Left kidney (tissue), 2 donors: ENCODE data around the gene MACROD2. TPM values are rescaled to one million over a fixed set of nuclear protein-coding genes. Genes with fewer than 3 reads are reported as not detected.

Experiments
- DNase-seq: peaks from one replicate; pipeline ENCODE4 v3.0.0-alpha.2; 2013
- polyA plus RNA-seq: library from polyadenylated mRNA; unstranded; fragments of 120-200 nt; gene quantifications from one replicate; pipeline ENCODE4 v1.2.1, GENCODE V29; 2013; ENCODE audit not compliant: insufficient read length

The MACROD2 gene
- polyA plus RNA-seq, 1 donor: 17.2 TPM

- DNase-seq: no peak
These were observed 811.9 kb downstream of the MACROD2 start for GRCh38 chr20:14807224-14807623.

DNA sequence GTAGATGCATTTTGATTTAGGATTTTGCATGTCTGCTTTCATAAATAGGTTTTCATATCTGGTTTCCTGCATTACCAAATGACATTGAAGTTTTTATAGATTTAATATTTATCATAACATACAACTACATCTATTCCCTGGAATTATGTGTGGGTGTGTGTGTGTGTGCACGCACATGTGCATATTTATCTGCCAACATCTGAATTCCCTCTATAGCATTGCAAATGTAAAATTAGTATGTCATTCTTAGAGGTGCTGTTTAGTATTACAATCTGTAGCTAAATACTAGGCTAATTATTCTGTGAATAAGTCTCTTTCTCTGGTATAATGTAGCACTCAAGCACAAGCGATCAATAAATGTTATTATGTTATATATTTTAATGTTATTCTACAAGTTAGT is 820.0 kb downstream of the MACROD2 start:
- no peak for DNase-seq

- DNase-seq: no peak
These were observed 821.2 kb downstream of the MACROD2 start for GRCh38 chr20:14816471-14816870.

- peak; percentile 3 for DNase-seq
These were observed 821.8 kb downstream of the MACROD2 start for GRCh38 chr20:14817101-14817500.

GRCh38 chr20:14820771-14821170 is 825.5 kb downstream of the MACROD2 start:
- DNase-seq: no peak

DNA sequence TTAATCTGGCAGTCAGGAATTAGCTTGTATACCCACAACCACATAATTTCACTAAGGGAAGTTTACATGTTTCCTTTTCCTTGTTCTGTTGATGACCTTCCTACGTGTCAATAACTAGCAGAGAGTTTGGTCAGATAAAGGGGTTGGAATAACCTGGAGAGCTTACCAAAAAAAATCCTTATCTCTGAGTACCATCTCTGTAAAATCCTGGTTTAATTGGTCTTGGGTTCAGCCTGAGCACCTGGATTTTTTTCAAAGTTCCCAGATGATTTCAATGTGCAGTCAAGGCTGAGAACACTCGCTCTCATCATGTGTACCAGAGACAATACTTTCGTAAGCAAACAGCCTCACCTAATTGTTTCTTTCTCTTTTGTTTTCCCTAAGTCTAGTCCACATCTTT is 825.9 kb downstream of the MACROD2 start:
- no peak for DNase-seq

GRCh38 chr20:14824996-14825395 is 829.7 kb downstream of the MACROD2 start:
- no peak for DNase-seq

DNA sequence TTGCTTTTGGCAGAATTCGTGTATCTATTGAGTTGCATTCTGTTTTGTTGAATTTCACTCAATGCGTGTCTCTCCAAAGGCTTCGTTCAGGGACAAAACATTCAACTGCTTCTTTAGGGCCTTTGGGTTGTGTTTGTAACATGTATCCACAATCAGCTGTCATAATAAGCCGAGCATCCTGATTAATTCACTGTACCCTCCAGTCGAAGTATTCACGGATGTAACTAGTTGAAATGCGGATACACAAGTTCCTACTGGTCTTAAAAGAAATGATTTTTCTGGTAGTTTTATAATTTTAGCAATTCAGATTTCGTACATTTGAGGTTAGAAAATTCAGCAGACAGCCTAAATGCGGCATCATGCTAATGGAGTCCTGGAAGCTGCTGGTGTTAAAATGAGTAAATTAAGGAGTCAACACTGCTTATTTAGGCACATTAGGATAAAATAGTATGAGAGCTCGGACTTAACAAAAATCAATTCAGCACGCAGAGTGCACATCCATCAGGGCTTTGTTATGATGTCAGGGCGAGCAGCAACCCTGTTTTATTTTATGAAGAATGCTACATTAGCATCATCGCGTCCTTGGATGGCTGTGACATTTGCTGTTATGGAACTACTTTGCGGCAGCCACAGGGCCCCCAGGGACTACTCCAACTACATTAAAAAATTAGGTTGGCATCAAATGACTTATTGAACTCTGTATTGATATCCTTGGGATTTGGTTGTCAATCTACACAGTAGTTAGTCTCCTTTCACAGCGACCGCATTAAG is 831.4 kb downstream of the MACROD2 start:
- no peak for DNase-seq

GRCh38 chr20:14828459-14828858 is 833.1 kb downstream of the MACROD2 start:
- no peak for DNase-seq

DNA sequence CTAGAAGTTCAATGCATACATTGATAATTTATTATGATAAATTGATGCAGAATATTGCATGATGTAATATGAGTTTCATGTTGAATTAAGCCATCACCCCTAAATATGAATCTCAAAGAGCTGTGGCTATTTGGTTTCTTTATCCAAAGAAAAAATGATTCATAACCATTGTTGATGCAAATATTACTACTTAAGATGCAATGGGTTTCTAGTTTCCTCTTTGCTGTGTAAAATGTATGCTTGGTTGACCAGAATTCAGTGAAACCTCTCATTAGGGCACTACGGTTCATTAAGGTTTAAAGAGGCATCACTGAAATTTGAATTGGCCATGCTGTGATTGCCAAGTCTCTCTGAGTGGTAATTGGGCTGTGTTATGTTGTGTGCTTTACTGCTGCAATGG is 834.6 kb downstream of the MACROD2 start:
- no peak for DNase-seq

DNA sequence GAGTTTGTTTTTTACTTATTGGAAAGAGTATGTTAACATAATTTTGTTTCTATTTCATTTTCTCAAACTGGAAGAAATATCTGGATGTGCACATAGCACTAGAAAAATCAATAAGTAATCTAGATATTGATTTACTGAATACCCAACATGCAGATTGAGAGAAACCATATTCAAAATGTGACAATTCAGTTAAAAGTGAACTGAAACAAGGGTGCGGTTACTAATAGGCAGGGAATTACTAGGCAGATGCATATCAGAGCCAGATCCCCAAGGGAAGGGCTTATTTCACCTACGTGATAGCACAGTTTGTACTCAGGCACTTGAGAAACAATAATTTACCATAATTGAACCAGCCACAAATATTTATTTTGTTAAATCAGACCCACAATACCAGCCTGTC is 835.1 kb downstream of the MACROD2 start:
- DNase-seq: no peak

DNA sequence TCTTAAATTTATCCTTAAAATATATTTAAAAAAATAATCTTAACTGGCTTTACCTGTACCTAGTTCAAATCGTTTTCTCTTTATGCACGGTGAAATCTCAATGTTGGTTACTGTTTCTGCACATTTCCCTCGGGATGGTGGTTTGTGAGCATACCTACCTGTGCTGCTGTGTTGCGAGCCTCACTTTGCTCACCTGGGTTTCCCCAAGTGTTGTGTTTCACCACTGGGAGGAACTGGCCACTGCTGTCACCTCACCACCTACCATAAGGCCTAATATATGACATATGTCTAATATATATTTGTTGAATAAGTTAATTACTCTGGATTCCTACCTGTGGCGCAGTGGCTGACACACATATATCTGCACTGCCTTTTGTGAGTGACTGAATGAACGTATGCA is 835.6 kb downstream of the MACROD2 start:
- DNase-seq: no peak

- no peak for DNase-seq
These were observed 837.3 kb downstream of the MACROD2 start for GRCh38 chr20:14832630-14833029.

DNA sequence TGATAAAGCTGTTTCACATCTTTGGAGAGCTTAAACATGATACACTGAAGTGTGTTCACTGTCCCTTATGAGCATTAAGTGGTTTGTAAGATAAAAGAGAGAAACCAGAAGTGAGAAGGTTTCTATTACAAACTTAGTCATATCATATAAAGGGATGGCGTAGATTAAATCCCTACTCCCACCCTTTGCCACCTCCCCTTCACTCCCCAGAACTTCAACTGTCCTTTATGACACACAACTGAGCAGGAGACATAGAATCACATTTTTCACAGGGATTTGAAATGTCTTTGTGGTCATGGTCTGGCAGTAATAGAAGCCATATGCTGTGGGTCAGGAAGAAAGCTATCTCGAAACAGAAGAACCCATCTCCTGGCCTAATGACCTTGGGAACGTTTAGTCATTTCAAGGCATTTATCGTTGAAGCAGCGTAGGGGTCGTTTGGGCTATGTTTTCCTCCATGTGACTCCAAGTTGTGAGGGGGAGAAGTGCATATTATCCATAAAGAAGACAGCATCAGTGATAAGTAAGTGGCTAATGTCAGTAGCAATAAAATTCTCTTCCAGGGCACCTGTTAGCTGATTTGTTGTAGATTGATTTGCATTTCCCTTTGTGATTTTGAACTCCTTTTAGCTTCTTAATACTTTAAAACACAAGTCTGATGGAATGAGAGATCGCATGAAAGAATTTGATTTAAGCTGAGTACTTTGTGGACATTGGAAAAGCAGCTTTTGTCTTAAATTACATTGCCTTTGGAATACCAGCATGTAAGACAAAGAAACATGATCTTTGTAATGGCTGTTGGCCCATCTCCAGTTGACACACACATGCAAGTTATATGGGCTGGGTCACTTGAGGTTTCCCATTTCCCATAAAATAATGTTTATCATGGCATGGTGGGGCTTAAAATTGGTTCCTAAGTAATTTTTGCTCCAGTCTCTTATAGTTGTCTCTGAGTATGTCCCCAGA is 843.6 kb downstream of the MACROD2 start:
- DNase-seq: peak; percentile 70

- DNase-seq: no peak
These were observed 850.2 kb downstream of the MACROD2 start for GRCh38 chr20:14845199-14846160.

GRCh38 chr20:14848806-14849205 is 853.5 kb downstream of the MACROD2 start:
- DNase-seq: no peak

- no peak for DNase-seq
These were observed 857.8 kb downstream of the MACROD2 start for GRCh38 chr20:14853079-14853478.

- no peak for DNase-seq
These were observed 859.9 kb downstream of the MACROD2 start for GRCh38 chr20:14855171-14855570.

- no peak for DNase-seq
These were observed 864.3 kb downstream of the MACROD2 start for GRCh38 chr20:14859627-14860026.

- DNase-seq: peak; percentile 48
These were observed 865.1 kb downstream of the MACROD2 start for GRCh38 chr20:14860410-14860814.

DNA sequence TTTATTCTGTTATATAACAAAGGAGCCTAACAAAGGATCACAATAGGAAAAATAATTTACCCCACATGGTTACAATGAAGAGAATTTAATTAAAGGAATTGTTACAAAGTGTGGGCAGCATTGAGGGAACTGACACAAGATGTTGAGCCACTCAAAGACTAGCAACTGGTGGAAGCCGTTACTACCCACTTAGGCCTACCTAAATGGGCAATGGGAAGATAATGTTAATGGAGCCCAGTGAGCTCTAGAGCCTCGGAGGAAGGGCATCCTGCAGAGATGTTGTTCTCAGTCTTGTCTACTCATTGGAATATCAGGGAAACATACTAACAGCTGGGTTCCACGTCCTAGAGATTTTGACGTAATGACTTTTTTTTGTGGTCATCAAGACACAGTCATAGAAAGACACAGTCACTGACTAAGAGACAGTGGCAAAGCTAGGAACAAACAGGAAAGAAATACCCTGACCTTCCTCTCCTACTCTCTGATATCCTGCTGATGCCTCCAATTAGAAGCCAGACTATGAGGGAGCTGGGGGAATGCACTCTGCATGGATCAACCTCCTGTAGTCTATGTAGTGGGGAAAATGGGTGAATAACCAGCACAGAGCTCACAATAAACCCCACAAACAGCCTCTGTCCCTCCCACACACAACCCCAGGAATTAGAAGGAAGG is 865.8 kb downstream of the MACROD2 start:
- no peak for DNase-seq
